CD4-positive, alpha-beta T cell treated with Interleukin-12 subunit alpha and Interleukin-12 subunit beta, for 1 hour (primary cell): ENCODE results near the gene TAPT1.
A peak's percentile ranks its signal among the peaks of the same experiment; 100 is the strongest.

Experiments used
- DNase-seq: peaks from one replicate; pipeline ENCODE4 v3.0.0-alpha.2; 2020

The TAPT1 gene

GRCh38 chr4:16243285-16243684, 17.0 kb upstream of the TAPT1 start:
- no peak for DNase-seq

- no peak for DNase-seq
Observed at GRCh38 chr4:16240300-16240699, 14.0 kb upstream of the TAPT1 start.

GRCh38 chr4:16239086-16239485, 12.8 kb upstream of the TAPT1 start:
- no peak for DNase-seq

- no peak for DNase-seq
Observed at GRCh38 chr4:16238327-16238726, 12.1 kb upstream of the TAPT1 start.

GRCh38 chr4:16237715-16238114, 11.4 kb upstream of the TAPT1 start:
- no peak for DNase-seq

GRCh38 chr4:16236402-16237023, 10.2 kb upstream of the TAPT1 start:
- no peak for DNase-seq

GRCh38 chr4:16235209-16235608, 8.9 kb upstream of the TAPT1 start:
- no peak for DNase-seq

- DNase-seq, result no peak
Observed at GRCh38 chr4:16233569-16234177, 7.4 kb upstream of the TAPT1 start.

- DNase-seq, result no peak
Observed at GRCh38 chr4:16231570-16232245, 5.4 kb upstream of the TAPT1 start.

GRCh38 chr4:16230308-16230707, 4.0 kb upstream of the TAPT1 start:
- DNase-seq, result no peak

GRCh38 chr4:16229604-16230003, 3.3 kb upstream of the TAPT1 start:
- no peak for DNase-seq

GRCh38 chr4:16227462-16227868, 1.2 kb upstream of the TAPT1 start:
- DNase-seq, result peak; percentile 25

- DNase-seq, result peak; percentile 32
Observed at GRCh38 chr4:16226816-16227461, 668 bp upstream of the TAPT1 start.

GRCh38 chr4:16225167-16225862, 956 bp downstream of the TAPT1 start:
- peak; percentile 21 for DNase-seq

GRCh38 chr4:16224264-16225166, 1.8 kb downstream of the TAPT1 start:
- DNase-seq, result no peak

- DNase-seq, result no peak
Observed at GRCh38 chr4:16222957-16223527, 3.2 kb downstream of the TAPT1 start.

- DNase-seq, result no peak
Observed at GRCh38 chr4:16218950-16219349, 7.3 kb downstream of the TAPT1 start.

- no peak for DNase-seq
Observed at GRCh38 chr4:16217300-16218051, 8.8 kb downstream of the TAPT1 start.

- no peak for DNase-seq
Observed at GRCh38 chr4:16213121-16213520, 13.2 kb downstream of the TAPT1 start.

GRCh38 chr4:16212138-16212782, 14.0 kb downstream of the TAPT1 start:
- DNase-seq, result no peak

GRCh38 chr4:16207409-16207808, 18.9 kb downstream of the TAPT1 start:
- no peak for DNase-seq
